Urinary bladder (tissue), 4 donors: ENCODE results near the gene ASCC3. TPM values are rescaled to one million over a fixed set of nuclear protein-coding genes. Genes with fewer than 3 reads are reported as not detected.

Source experiments
- DNase-seq: peaks from one replicate; pipeline ENCODE4 v3.0.0-alpha.2; 2015; ENCODE audit errors: extremely low spot score
- H3K27ac ChIP-seq: one replicate; pipeline ENCODE4 v1.5.1; 2013; ENCODE audit warnings: low read depth, mild to moderate bottlenecking, moderate library complexity
- H3K36me3 ChIP-seq: one replicate; pipeline ENCODE4 v1.6.1; 2013; ENCODE audit warnings: mild to moderate bottlenecking, moderate library complexity; ENCODE audit not compliant: insufficient read depth
- H3K4me1 ChIP-seq: one replicate; pipeline ENCODE4 v1.6.1; 2013; ENCODE audit warnings: mild to moderate bottlenecking, moderate library complexity; ENCODE audit not compliant: insufficient read depth
- H3K4me3 ChIP-seq: one replicate; pipeline ENCODE4 v1.5.1; 2013; ENCODE audit warnings: low read depth, low read length
- WGBS: extraction: QIAGEN DNeasy Blood & Tissue Kit; methylation state at CpG from one replicate; pipeline ENCODE4 v1.1.7; 2013; 5-methylcytosine and 5-hydroxymethylcytosine counted together
- polyA plus RNA-seq: library from polyadenylated mRNA; stranded (reverse); fragments of 200-250 nt; gene quantifications from one replicate; pipeline ENCODE4 v1.2.3, GENCODE V29; 2013
- total RNA-seq: library from RNA; depleted of rRNA; stranded (reverse); fragments of >200 nt; gene quantifications from one replicate; pipeline ENCODE4 v1.2.3, GENCODE V29; 2014
- donor health status: healthy with polysubstance abuse.
- donor health status: healthy.

ASCC3 gene
- total and polyA plus RNA-seq, 2 donors, result 12.3 to 89.5 TPM

- 96% methylated on average over 3 of the region's 3 CpGs for WGBS
- no peak for DNase-seq
- H3K36me3 ChIP-seq, result peaks cover 5% of the 10 kb centered on the region
- no peak overlapping the region for H3K27ac ChIP-seq
- no peaks in the 10 kb centered on the region for H3K4me1 ChIP-seq
- no peak overlapping the region for H3K4me3 ChIP-seq
These were observed 260.9 kb downstream of the ASCC3 start for GRCh38 chr6:100620085-100620840.

GRCh38 chr6:100618351-100618671 lies 262.8 kb downstream of the ASCC3 start:
- no peak overlapping the region for H3K4me3 ChIP-seq
- H3K27ac ChIP-seq, result no peak overlapping the region
- WGBS, result 97% methylated on average over 4 of the region's 4 CpGs
- DNase-seq, result no peak
- H3K36me3 ChIP-seq, result peaks cover 4% of the 10 kb centered on the region
- H3K4me1 ChIP-seq, result no peaks in the 10 kb centered on the region

- H3K36me3 ChIP-seq, result peaks cover 4% of the 10 kb centered on the region
- no peak overlapping the region for H3K27ac ChIP-seq
- H3K4me1 ChIP-seq, result no peaks in the 10 kb centered on the region
- 66% methylated on average over 4 of the region's 4 CpGs for WGBS
- H3K4me3 ChIP-seq, result no peak overlapping the region
- DNase-seq, result no peak
These were observed 263.3 kb downstream of the ASCC3 start for GRCh38 chr6:100617633-100618350.

- no peaks in the 10 kb centered on the region for H3K4me1 ChIP-seq
- H3K27ac ChIP-seq, result no peak overlapping the region
- peaks cover 2% of the 10 kb centered on the region for H3K36me3 ChIP-seq
- H3K4me3 ChIP-seq, result no peak overlapping the region
- no peak for DNase-seq
- WGBS, result 98% methylated on average over 8 of the region's 8 CpGs
These were observed 266.2 kb downstream of the ASCC3 start for GRCh38 chr6:100614933-100615332.

GRCh38 chr6:100614386-100614785 lies 266.7 kb downstream of the ASCC3 start:
- H3K4me3 ChIP-seq, result no peak overlapping the region
- H3K27ac ChIP-seq, result no peak overlapping the region
- DNase-seq, result no peak
- 94% methylated on average over 4 of the region's 4 CpGs for WGBS
- no peaks in the 10 kb centered on the region for H3K36me3 ChIP-seq
- no peaks in the 10 kb centered on the region for H3K4me1 ChIP-seq

- no peaks in the 10 kb centered on the region for H3K4me1 ChIP-seq
- H3K27ac ChIP-seq, result no peak overlapping the region
- no peak for DNase-seq
- H3K36me3 ChIP-seq, result no peaks in the 10 kb centered on the region
- WGBS, result over 99% methylated on average over 3 of the region's 3 CpGs
- no peak overlapping the region for H3K4me3 ChIP-seq
These were observed 267.5 kb downstream of the ASCC3 start for GRCh38 chr6:100613656-100614055.

GRCh38 chr6:100612094-100612493 lies 269.0 kb downstream of the ASCC3 start:
- DNase-seq, result no peak
- Histone ChIP-seq H3K4me3 (no peak overlapping the region), H3K4me1 (no peaks in the 10 kb centered on the region), H3K36me3 (no peaks in the 10 kb centered on the region), H3K27ac (no peak overlapping the region)
- 75% methylated on average over 2 of the region's 2 CpGs for WGBS

- no peak for DNase-seq
- H3K27ac ChIP-seq, result no peak overlapping the region
- no peaks in the 10 kb centered on the region for H3K4me1 ChIP-seq
- peaks cover 2% of the 10 kb centered on the region for H3K36me3 ChIP-seq
- WGBS, result 96% methylated on average over 1 of the region's 1 CpG
- no peak overlapping the region for H3K4me3 ChIP-seq
These were observed 281.9 kb downstream of the ASCC3 start for GRCh38 chr6:100599088-100599770.

- H3K4me3 ChIP-seq, result no peak overlapping the region
- DNase-seq, result no peak
- H3K27ac ChIP-seq, result no peak overlapping the region
- peaks cover 2% of the 10 kb centered on the region for H3K36me3 ChIP-seq
- H3K4me1 ChIP-seq, result no peaks in the 10 kb centered on the region
These were observed 285.7 kb downstream of the ASCC3 start for GRCh38 chr6:100595456-100595855.

- no peak overlapping the region for H3K4me3 ChIP-seq
- H3K27ac ChIP-seq, result no peak overlapping the region
- no peaks in the 10 kb centered on the region for H3K4me1 ChIP-seq
- WGBS, result 56% methylated on average over 2 of the region's 2 CpGs
- DNase-seq, result no peak
- H3K36me3 ChIP-seq, result peaks cover 3% of the 10 kb centered on the region
These were observed 287.6 kb downstream of the ASCC3 start for GRCh38 chr6:100593522-100593921.

GRCh38 chr6:100592929-100593328 lies 288.2 kb downstream of the ASCC3 start:
- whole genome bisulfite sequencing, result 56% methylated on average over 3 of the region's 3 CpGs
- DNase-seq, result no peak
- Histone ChIP-seq H3K36me3 (peaks cover 3% of the 10 kb centered on the region), H3K27ac (no peak overlapping the region), H3K4me3 (no peak overlapping the region), H3K4me1 (no peaks in the 10 kb centered on the region)

GRCh38 chr6:100577425-100577824 lies 303.7 kb downstream of the ASCC3 start:
- no peak overlapping the region for H3K4me3 ChIP-seq
- WGBS, result 91% methylated on average over 4 of the region's 4 CpGs
- H3K27ac ChIP-seq, result no peak overlapping the region
- no peaks in the 10 kb centered on the region for H3K36me3 ChIP-seq
- H3K4me1 ChIP-seq, result no peaks in the 10 kb centered on the region
- no peak for DNase-seq

GRCh38 chr6:100575921-100576320 lies 305.2 kb downstream of the ASCC3 start:
- H3K36me3 ChIP-seq, result peaks cover 3% of the 10 kb centered on the region
- DNase-seq, result no peak
- 92% methylated on average over 4 of the region's 4 CpGs for WGBS
- H3K27ac ChIP-seq, result no peak overlapping the region
- H3K4me3 ChIP-seq, result no peak overlapping the region
- no peaks in the 10 kb centered on the region for H3K4me1 ChIP-seq

- 92% methylated on average over 2 of the region's 2 CpGs for WGBS
- peaks cover 3% of the 10 kb centered on the region for H3K36me3 ChIP-seq
- no peak for DNase-seq
- H3K27ac ChIP-seq, result no peak overlapping the region
- no peaks in the 10 kb centered on the region for H3K4me1 ChIP-seq
- no peak overlapping the region for H3K4me3 ChIP-seq
These were observed 306.3 kb downstream of the ASCC3 start for GRCh38 chr6:100574836-100575235.
